H1 (cell line): ENCODE measurements around the gene CHN2. TPM values are rescaled to one million over a fixed set of nuclear protein-coding genes. Genes with fewer than 3 reads are reported as not detected.

Experiments used
- CTCF ChIA-PET: fragments of 300-600 bp; sonication (Branson Sonifier 250); formaldehyde crosslinking; loops from one replicate; lab custom pipeline; 2021; ENCODE audit not compliant: partially characterized antibody; lab: Charles Lee
- POLR2A ChIA-PET: fragments of 300-600 bp; sonication (Branson Sonifier 250); formaldehyde crosslinking; loops from one replicate; lab custom pipeline; 2021; ENCODE audit warnings: inconsistent platforms; ENCODE audit not compliant: partially characterized antibody; lab: Charles Lee
- DNase-seq, 2 experiments: peaks; one replicate each; pipeline versions ENCODE4 v3.0.0 to v3.0.0-alpha.2; 2010 to 2022; ENCODE audit warnings: low spot score in 2 of 2, low read depth in 1 of 2, mixed read lengths in 1 of 2
- FAIRE-seq: peaks from 2 replicates; lab custom pipeline; 2011; peaks lifted over from hg19 to GRCh38; lab: Jason Lieb, UNC
- H2AFZ ChIP-seq: 2 replicates; pipeline ENCODE4 v1.8.1; 2012; ENCODE audit warnings: low read length, inconsistent platforms
- H2AK5ac ChIP-seq: 2 replicates; pipeline ENCODE4 v1.6.1; 2013; ENCODE audit warnings: low read depth, low read length
- H2BK120ac ChIP-seq: replicated peaks from 2 replicates; pipeline ENCODE3; 2013; ENCODE audit warnings: low read depth, low read length, inconsistent platforms
- H2BK12ac ChIP-seq: 2 replicates; pipeline ENCODE4 v1.6.1; 2013; ENCODE audit warnings: low read depth, low read length
- H2BK15ac ChIP-seq: 2 replicates; pipeline ENCODE4 v1.6.1; 2013; ENCODE audit warnings: low read length
- H2BK20ac ChIP-seq: 2 replicates; pipeline ENCODE4 v1.6.1; 2013; ENCODE audit warnings: low read length
- H2BK5ac ChIP-seq: 2 replicates; pipeline ENCODE4 v1.6.1; 2013; ENCODE audit warnings: low read depth, low read length
- H3K14ac ChIP-seq: 2 replicates; pipeline ENCODE4 v1.6.1; 2013; ENCODE audit warnings: inconsistent platforms; ENCODE audit not compliant: insufficient read length
- H3K18ac ChIP-seq: 2 replicates; pipeline ENCODE4 v1.6.1; 2013; ENCODE audit warnings: low read length; ENCODE audit errors: extremely low read depth
- H3K23ac ChIP-seq: 2 replicates; pipeline ENCODE4 v1.6.1; 2013; ENCODE audit warnings: inconsistent platforms; ENCODE audit not compliant: insufficient read length
- H3K23me2 ChIP-seq: 2 replicates; pipeline ENCODE4 v1.6.1; 2013; ENCODE audit warnings: low read depth, low read length
- H3K27ac ChIP-seq: 2 replicates; pipeline ENCODE4 v1.6.1; 2011; ENCODE audit warnings: low read depth, low read length, inconsistent platforms
- H3K27me3 ChIP-seq, 4 experiments: replicated peaks in 1 of 4; 1 replicate in 1 of 4; 2 replicates in 3 of 4; pipeline versions ENCODE4 v1.6.1 to v1.8.1; 2011 to 2013; ENCODE audit warnings: low read length in 3 of 4, mild to moderate bottlenecking in 3 of 4, inconsistent platforms in 2 of 4, mixed read lengths in 2 of 4, moderate library complexity in 1 of 4; ENCODE audit not compliant: control insufficient read depth in 3 of 4, insufficient read depth in 3 of 4; ENCODE audit errors: extremely low read depth in 1 of 4
- H3K36me3 ChIP-seq, 4 experiments: 2 replicates each; pipeline versions ENCODE4 v1.6.1 to v1.8.1; 2011 to 2013; ENCODE audit warnings: mild to moderate bottlenecking in 4 of 4, low read length in 3 of 4, moderate library complexity in 2 of 4, control low read depth in 1 of 4, inconsistent platforms in 1 of 4; ENCODE audit not compliant: insufficient read depth in 4 of 4, control insufficient read depth in 2 of 4
- H3K4ac ChIP-seq: replicated peaks from 2 replicates; pipeline ENCODE3; 2013; ENCODE audit warnings: low read length, low read depth, mixed read lengths, inconsistent platforms; ENCODE audit not compliant: insufficient read length
- H3K4me1 ChIP-seq, 4 experiments: replicated peaks in 1 of 4; 1 replicate in 1 of 4; 2 replicates in 3 of 4; pipeline versions ENCODE4 v1.6.1 to v1.8.1; 2011 to 2013; ENCODE audit warnings: low read length in 3 of 4, inconsistent platforms in 2 of 4, mixed read lengths in 1 of 4; ENCODE audit not compliant: insufficient read depth in 4 of 4, control insufficient read depth in 3 of 4
- H3K4me2 ChIP-seq, 2 experiments: 2 replicates each; pipeline versions ENCODE4 v1.6.1 to v1.8.1; 2011 to 2013; ENCODE audit warnings: low read depth in 2 of 2, low read length in 2 of 2, control low read depth in 1 of 2, inconsistent platforms in 1 of 2, mild to moderate bottlenecking in 1 of 2; ENCODE audit not compliant: insufficient read depth in 1 of 2
- H3K4me3 ChIP-seq, 4 experiments: fragments of 200-600, 300-600 bp in 1 of 4; sonication (generic), shearing (Covaris generic), sonication (Bioruptor Twin) in 1 of 4; 2 replicates each; pipeline versions ENCODE4 v1.5.1 to v1.8.1; 2011 to 2016; ENCODE audit warnings: low read length in 4 of 4, low read depth in 3 of 4, control low read depth in 2 of 4, inconsistent platforms in 2 of 4, mild to moderate bottlenecking in 2 of 4, mixed read lengths in 1 of 4, moderate library complexity in 1 of 4; ENCODE audit not compliant: insufficient read depth in 2 of 4; ENCODE audit errors: extremely low read depth in 1 of 4
- H3K56ac ChIP-seq: replicated peaks from 2 replicates; pipeline ENCODE3; 2013; ENCODE audit warnings: low read depth, mild to moderate bottlenecking, mixed read lengths, low read length, inconsistent platforms; ENCODE audit not compliant: insufficient read length
- H3K79me1 ChIP-seq: 2 replicates; pipeline ENCODE4 v1.6.1; 2013; ENCODE audit warnings: low read depth, low read length, control low read depth
- H3K79me2 ChIP-seq, 2 experiments: 2 replicates each; pipeline versions ENCODE4 v1.6.1 to v1.8.1; 2012 to 2013; ENCODE audit warnings: low read length in 2 of 2, mild to moderate bottlenecking in 2 of 2, inconsistent platforms in 1 of 2; ENCODE audit not compliant: insufficient read depth in 2 of 2, control insufficient read depth in 1 of 2
- H3K9ac ChIP-seq, 4 experiments: replicated peaks in 1 of 4; 1 replicate in 1 of 4; 2 replicates in 3 of 4; pipeline versions ENCODE4 v1.6.1 to v1.8.1; 2011 to 2013; ENCODE audit warnings: low read depth in 3 of 4, low read length in 3 of 4, control low read depth in 2 of 4, mild to moderate bottlenecking in 2 of 4, moderate library complexity in 2 of 4, inconsistent platforms in 1 of 4; ENCODE audit errors: extremely low read depth in 1 of 4
- H3K9me3 ChIP-seq, 2 experiments: 2 replicates each; pipeline versions ENCODE4 v1.6.1 to v1.8.1; 2012 to 2013; ENCODE audit warnings: mild to moderate bottlenecking in 2 of 2, moderate library complexity in 2 of 2, control low read depth in 1 of 2, inconsistent platforms in 1 of 2, low read depth in 1 of 2, low read length in 1 of 2, mixed read lengths in 1 of 2; ENCODE audit not compliant: insufficient read depth in 2 of 2
- H4K20me1 ChIP-seq, 2 experiments: replicated peaks in 1 of 2; 2 replicates each; pipeline versions ENCODE3 to v1.8.1; 2011 to 2013; ENCODE audit warnings: inconsistent platforms in 2 of 2, low read length in 2 of 2, mild to moderate bottlenecking in 1 of 2; ENCODE audit not compliant: insufficient read depth in 2 of 2, control insufficient read depth in 1 of 2
- H4K5ac ChIP-seq: 2 replicates; pipeline ENCODE4 v1.6.1; 2013; ENCODE audit warnings: low read length, low read depth, mixed read lengths, inconsistent platforms; ENCODE audit not compliant: insufficient read length
- H4K8ac ChIP-seq: 2 replicates; pipeline ENCODE4 v1.8.0; 2013; ENCODE audit warnings: mild to moderate bottlenecking, moderate library complexity, low read length, inconsistent platforms; ENCODE audit not compliant: insufficient read depth; ENCODE audit errors: extremely low read depth
- H4K91ac ChIP-seq: replicated peaks from 2 replicates; pipeline ENCODE3; 2013; ENCODE audit warnings: low read length, mixed read lengths, inconsistent platforms; ENCODE audit not compliant: insufficient read length
- FOSL1 ChIP-seq: IDR thresholded peaks from 2 replicates; pipeline ENCODE4 v1.6.1; 2011; ENCODE audit warnings: mild to moderate bottlenecking, low read depth, low read length, moderate library complexity; ENCODE audit not compliant: insufficient read depth
- POLR2A ChIP-seq, 2 experiments: IDR thresholded peaks; 1 replicate in 1 of 2; 2 replicates in 1 of 2; pipeline ENCODE4 v1.6.1; 2011; ENCODE audit warnings: low read depth in 2 of 2, low read length in 2 of 2, mild to moderate bottlenecking in 2 of 2; ENCODE audit errors: control extremely low read depth in 1 of 2
- SP4 ChIP-seq: IDR thresholded peaks from 2 replicates; pipeline ENCODE4 v1.6.1; 2012; ENCODE audit warnings: low read length, inconsistent platforms
- WGBS, 2 experiments: shearing (Covaris generic) in 1 of 2; methylation state at CpG; one replicate each; pipeline versions ENCODE4 v1.1.6 to v1.1.7; 2013 to 2015; ENCODE audit warnings: low lambda C conversion rate in 2 of 2, mixed read lengths in 2 of 2, inconsistent platforms in 1 of 2, low coverage in 1 of 2, missing lambda C conversion rate in 1 of 2; ENCODE audit not compliant: insufficient replicate concordance in 2 of 2, insufficient coverage in 1 of 2, insufficient read length in 1 of 2; ENCODE audit errors: extremely low coverage in 1 of 2, missing lambda C conversion rate in 1 of 2; 5-methylcytosine and 5-hydroxymethylcytosine counted together
- polyA plus RNA-seq, 7 experiments: library from polyadenylated mRNA; depleted of rRNA in 3 of 7; stranded (reverse) in 5 of 7; unstranded in 2 of 7; fragments of >200 nt in 5 of 7; fragments of 200-250 nt in 2 of 7; gene quantifications; 1 replicate in 5 of 7; 2 replicates in 1 of 7; 4 replicates in 1 of 7; pipeline versions ENCODE4 v1.2.1 to v1.2.3, GENCODE V29; 2011 to 2013; ENCODE audit warnings: missing spikeins in 2 of 7, mixed read lengths in 2 of 7
- total RNA-seq: library from RNA; stranded (reverse); fragmentation: NEBNext Ultra II Directional; extraction: Animal tissue kit (Norgen Biotek cat#: 25700); gene quantifications from 2 replicates; pipeline ENCODE4 v1.2.1, GENCODE V29; 2021

Gene CHN2
- total and polyA plus RNA-seq, 2 of the 8 experiments (the other 6 are each of a cell fraction or from before 2014, with no cell fraction given): 2.9 to 4.8 TPM

DNA sequence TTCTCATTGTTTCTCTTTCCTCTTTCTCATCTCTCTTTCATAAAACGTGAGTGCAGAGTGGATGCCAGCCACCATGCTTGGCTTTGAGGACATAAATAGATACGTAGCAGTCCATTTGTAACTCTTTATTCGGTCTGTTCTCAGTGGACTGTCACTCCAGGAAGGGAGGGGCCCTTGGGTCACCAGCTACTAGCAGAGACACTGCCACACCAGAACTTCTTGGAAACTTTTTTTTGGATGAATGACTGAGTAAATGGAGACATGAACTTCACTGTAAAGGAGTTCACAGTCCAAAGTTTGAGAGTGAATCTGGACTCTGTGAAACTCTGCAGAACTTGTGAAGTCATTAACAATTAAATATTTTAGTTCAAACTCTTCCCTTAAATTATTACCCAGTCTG lies 20.2 kb downstream of the CHN2 start:
- no peaks in the 10 kb centered on the region for H3K36me3 ChIP-seq
- TF ChIP-seq SP4 (no peak), POLR2A (IDR thresholded peaks at IDR 0.05; ENCODE audit: control extremely low read depth in 1 of 2, low read depth in 2 of 2, low read length in 2 of 2) (no peak), FOSL1 (no peak)
- TF ChIP-seq, all 59 proteins: peak for 0
- Histone ChIP-seq H3K56ac (no peak overlapping the region), H3K9me3 (no peaks in the 10 kb centered on the region), H4K8ac (no peak overlapping the region), H2BK20ac (no peak overlapping the region), H3K27me3 (no peaks in the 10 kb centered on the region), H3K18ac (no peak overlapping the region), H3K79me2 (no peaks in the 10 kb centered on the region), H2BK5ac (no peak overlapping the region), H3K4ac (no peak overlapping the region), H2BK12ac (no peak overlapping the region), H3K9ac (no peak overlapping the region), H2BK120ac (no peak overlapping the region), H3K23me2 (no peaks in the 10 kb centered on the region), H2BK15ac (no peak overlapping the region), H4K20me1 (no peaks in the 10 kb centered on the region), H4K5ac (no peak overlapping the region), H3K23ac (no peak overlapping the region), H3K4me2 (no peak overlapping the region), H3K27ac (no peak overlapping the region), H2AFZ (no peak overlapping the region), H3K14ac (no peak overlapping the region), H4K91ac (no peak overlapping the region), H2AK5ac (no peak overlapping the region), H3K4me1 (no peaks in the 10 kb centered on the region; a peak in 2 of 7 replicates), H3K79me1 (no peaks in the 10 kb centered on the region), H3K4me3 (no peak overlapping the region)
- ChIA-PET CTCF (no interaction called here), POLR2A (no interaction called here)
- no peak for DNase-seq
- 89% methylated on average over 3 of the region's 3 CpGs; no CpG with 5 or more reads in 1 of the 2 experiments for WGBS, 2 experiments
- FAIRE-seq: no peak
